Fibroblast of villous mesenchyme (primary cell): ENCODE measurements around the gene DUOX1. TPM values are rescaled to one million over a fixed set of nuclear protein-coding genes. Genes with fewer than 3 reads are reported as not detected.
A peak's percentile ranks its signal among the peaks of the same experiment; 100 is the strongest.

Experiments used
- DNase-seq: peaks from one replicate; pipeline ENCODE4 v3.0.0-alpha.2; 2010; ENCODE audit warnings: low read depth
- H3K4me3 ChIP-seq: 2 replicates; pipeline ENCODE4 v1.5.1; 2011; ENCODE audit warnings: low read depth, mild to moderate bottlenecking, low read length
- total RNA-seq: library from RNA; depleted of rRNA; stranded (reverse); fragments of >200 nt; gene quantifications from 2 replicates; pipeline ENCODE4 v1.2.3, GENCODE V29; 2012
- TF ChIP-seq, protein P1 (sequence below): IDR thresholded peaks from 2 replicates; pipeline ENCODE4 v1.5.1; 2012; ENCODE audit warnings: low read depth, mild to moderate bottlenecking, low read length; ENCODE audit not compliant: insufficient read depth

The DUOX1 gene
- total RNA-seq, 1 donor, result not detected

- DNase-seq, result no peak
- H3K4me3 ChIP-seq, result no peak overlapping the region
- TF ChIP-seq, protein P1, sequence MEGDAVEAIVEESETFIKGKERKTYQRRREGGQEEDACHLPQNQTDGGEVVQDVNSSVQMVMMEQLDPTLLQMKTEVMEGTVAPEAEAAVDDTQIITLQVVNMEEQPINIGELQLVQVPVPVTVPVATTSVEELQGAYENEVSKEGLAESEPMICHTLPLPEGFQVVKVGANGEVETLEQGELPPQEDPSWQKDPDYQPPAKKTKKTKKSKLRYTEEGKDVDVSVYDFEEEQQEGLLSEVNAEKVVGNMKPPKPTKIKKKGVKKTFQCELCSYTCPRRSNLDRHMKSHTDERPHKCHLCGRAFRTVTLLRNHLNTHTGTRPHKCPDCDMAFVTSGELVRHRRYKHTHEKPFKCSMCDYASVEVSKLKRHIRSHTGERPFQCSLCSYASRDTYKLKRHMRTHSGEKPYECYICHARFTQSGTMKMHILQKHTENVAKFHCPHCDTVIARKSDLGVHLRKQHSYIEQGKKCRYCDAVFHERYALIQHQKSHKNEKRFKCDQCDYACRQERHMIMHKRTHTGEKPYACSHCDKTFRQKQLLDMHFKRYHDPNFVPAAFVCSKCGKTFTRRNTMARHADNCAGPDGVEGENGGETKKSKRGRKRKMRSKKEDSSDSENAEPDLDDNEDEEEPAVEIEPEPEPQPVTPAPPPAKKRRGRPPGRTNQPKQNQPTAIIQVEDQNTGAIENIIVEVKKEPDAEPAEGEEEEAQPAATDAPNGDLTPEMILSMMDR, result no peak
These were observed 20.7 kb downstream of the DUOX1 start for GRCh38 chr15:45150481-45150880.

- DNase-seq, result no peak
- no peak overlapping the region for H3K4me3 ChIP-seq
- TF ChIP-seq, protein P1, result no peak
These were observed 21.2 kb downstream of the DUOX1 start for GRCh38 chr15:45150997-45151396.

- no peak overlapping the region for H3K4me3 ChIP-seq
- DNase-seq, result no peak
- TF ChIP-seq, protein P1, result no peak
These were observed 22.4 kb downstream of the DUOX1 start for GRCh38 chr15:45151998-45152828.

DNA sequence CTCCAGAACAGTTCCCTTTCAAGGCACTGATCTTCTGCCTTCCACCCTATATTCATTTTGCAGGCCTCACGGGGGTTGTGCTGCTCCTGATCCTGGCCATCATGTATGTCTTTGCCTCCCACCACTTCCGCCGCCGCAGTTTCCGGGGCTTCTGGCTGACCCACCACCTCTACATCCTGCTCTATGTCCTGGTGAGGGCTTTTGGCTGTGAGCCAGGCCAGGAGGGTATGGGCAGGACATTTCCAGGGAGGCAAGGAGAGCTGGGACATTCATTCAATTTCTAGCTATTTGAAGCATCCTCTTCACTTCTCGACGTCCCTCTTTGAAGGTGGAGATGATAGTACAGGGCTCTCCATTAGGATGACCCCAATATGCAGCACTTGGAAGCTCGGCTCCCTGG is 25.9 kb downstream of the DUOX1 start:
- H3K4me3 ChIP-seq, result no peak overlapping the region
- TF ChIP-seq, protein P1, result no peak
- no peak for DNase-seq

DNA sequence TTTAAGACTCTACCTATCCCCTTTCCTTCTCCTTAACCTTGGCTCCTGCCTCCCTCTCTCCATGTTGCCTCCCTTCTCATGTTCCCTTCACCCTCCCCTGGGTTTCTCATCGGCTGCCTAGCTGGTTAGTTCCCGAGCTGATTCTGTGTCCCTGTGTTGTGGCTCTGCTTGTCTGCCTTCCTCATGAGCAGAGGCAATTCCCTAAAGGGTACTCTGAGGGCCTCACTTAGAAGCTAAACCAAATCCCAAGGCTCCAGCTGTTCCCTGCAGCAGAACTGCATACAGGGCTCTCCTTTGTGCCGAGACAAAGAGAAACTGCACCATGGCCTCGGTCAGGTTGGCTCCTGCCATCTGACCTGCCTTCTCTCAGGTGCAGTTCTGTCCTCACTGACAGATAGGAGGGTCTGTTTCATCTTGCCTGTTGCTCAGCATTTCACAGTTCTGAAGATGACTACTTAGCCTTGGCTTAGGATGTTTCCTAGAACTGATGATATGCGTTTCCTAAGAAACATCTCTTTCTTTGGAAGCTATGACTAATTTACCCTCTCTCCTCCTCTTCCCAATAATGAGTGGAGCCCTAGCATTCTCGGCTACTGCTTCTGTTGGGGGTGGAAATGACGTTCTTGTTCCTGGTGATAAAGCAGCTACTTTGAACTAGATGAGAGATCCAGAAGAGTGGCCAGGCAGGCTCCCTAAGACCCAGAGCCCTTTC is 27.1 kb downstream of the DUOX1 start:
- peak; percentile 14 for DNase-seq
- TF ChIP-seq, protein P1, result no peak
- H3K4me3 ChIP-seq, result no peak overlapping the region

DNA sequence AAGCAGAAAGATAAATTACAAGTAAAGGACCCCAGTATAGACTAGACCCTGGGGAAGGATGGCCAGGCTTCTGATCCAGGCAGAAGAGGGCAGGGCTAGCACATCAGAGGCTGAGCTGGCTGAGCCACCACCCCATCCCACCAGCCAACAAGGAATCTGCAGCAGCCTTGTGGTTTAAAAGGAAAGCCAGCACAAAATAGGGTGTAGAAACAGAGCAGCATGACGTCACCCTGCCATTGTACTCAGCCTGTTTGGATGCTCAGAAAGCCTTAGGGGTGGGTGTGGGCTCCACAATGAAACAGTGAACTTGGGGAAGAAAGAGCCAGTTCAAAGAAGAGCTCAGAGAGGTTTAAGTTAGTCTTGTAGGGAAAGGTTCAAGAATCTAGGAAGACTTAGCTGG is 28.2 kb downstream of the DUOX1 start:
- H3K4me3 ChIP-seq, result no peak overlapping the region
- TF ChIP-seq, protein P1, result no peak
- peak; percentile 27 for DNase-seq
